HG03432 (cell line): ENCODE results near the gene ZNRF3.
"Not testable (repeated sequence)": the region's sequence is repeated elsewhere in the genome, so short reads cannot be mapped to it uniquely, and the experiment has no call there.

ENCODE experiments used
- ATAC-seq: cut with Tn5 transposase; IDR thresholded peaks from one replicate; pipeline ENCODE4 v1.9.1; 2021; ENCODE audit warnings: mild to moderate bottlenecking, moderate library complexity; ENCODE audit not compliant: unreplicated experiment

The ZNRF3 gene

DNA sequence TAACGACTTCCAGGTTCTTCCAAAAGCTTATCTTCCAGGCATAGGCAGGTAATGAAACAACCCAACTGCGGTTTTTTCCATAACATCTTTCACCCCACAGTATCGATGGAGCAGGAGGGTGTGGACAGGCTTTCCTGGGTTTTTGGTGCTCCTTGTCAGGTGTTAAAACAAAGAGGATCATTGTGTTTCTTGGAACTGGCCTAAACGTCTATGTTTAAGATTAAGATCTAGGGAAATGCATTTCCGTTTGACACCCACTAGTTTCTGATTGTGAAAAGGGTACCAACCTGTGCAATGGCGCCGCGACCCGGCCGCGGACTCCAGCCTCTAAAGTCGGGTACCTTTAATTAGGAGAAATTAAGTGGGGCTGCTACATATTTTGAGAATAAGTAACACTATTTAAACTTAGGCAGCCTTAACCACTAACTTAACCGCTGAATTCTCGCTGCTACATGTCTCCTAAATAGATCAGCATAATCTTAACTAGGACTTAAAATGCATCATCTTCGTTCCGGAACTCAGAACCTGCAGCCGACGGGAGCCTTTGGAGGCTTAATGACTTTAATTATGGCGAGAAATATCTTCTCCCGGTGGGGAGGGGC is 146.7 kb downstream of the ZNRF3 start:
- no peak for ATAC-seq

DNA sequence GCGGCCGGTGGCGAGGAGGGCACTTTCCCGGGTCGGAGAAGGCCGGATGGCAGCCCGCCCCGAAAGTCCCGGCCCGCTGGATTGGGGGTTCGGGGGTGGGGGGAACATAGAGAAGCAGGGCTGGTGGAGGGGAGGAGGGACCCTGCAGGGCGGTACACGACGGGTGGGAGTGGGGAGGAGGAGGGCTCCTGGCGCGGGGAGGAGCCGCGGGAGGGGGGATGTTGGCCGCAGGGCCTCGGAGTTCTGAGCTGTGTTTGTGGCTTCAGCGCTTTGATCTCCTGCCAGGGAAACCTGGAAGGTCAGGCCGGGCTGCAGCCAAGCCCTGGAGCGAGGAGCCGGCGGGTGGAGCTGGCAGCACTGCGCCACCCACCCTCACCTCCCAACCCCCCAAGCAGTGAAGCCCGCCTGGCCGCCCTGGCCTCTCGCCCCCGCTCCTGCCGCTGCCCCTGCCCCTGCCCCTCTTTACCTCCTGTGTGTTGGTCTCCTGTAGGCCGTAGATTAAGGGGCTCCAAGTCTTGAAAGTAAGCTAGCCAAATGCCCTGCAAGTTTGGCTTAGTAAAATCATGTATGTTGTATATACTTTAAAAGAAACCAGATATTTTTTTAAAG is 147.3 kb downstream of the ZNRF3 start:
- no peak for ATAC-seq

DNA sequence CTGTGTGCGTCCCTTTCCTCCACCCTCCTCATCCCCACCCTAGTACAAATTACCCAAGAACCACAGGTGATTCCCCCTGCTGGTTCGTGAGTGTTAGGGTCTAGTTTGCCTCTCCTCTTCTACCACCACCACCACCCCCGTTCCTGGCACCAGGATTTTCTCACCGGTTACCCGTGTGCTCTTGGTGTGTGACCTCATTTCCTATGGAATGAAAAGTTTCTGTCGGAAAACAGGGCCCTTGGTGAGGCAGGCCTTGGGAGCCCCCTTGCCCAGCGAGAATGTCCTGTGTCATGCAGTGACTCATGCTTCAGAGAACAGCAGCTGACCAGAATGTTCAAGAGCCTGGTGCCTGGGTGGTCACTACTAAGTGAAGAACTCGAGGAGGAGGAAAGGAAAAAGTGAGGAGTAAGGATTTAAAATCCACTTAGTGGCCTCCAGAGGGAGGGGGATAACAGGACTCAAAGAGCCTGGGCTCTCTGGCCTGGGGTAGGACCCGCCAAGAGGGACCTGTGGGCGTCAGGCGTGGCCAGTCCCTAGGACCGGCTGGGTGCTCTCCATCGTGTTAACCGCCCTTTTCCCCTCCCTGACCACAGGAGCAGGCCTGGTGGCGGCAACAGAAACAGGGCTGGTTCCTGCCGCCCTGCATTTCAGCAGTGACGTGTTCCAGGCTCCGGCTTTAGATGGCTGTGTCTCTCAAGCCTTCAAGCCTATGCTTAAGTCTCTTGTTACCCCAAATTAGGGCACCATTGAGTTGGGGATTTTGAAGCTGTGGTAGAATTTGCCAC is 148.0 kb downstream of the ZNRF3 start:
- ATAC-seq: no peak

DNA sequence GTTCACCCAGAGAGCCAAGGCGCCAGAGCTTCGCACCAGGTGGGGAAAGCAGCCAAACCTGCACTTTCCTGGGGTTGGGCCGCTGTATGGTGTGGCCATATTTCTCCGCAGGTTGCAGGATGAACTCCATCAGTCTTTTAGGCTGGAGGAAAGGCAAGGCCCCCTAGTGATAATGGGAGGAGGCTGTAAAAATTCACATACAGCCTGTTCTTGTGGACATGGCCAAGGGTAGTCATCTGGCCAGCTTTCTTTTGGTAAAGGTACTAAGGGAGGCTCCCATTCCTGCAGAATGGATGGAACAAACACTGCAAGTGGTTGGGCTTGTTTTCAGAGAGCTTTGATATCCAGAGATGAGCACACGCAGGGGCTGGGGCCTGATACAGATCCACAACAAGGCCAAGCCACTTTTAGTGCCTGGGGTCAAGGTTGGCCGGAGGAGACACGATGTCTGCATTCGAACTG is 148.7 kb downstream of the ZNRF3 start:
- ATAC-seq: no peak

DNA sequence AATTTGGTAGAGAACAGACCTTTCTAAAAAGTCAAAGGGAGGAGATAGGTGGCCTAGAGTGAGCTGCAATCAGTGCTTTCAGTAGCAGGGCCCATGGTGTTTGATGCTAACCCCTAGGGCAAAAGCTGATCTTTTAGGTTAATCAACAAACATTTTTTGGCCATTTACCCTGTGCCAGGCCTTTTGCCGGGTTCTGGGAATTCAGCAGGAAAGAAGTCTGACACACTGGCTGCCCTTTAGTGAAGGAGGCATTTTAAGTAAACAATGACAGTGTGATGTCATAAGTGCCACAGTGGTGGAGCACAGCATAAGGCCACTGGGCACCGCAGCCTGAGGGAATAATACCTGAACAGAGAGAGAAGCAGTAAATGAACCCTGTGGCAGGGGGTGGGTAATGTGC is 149.2 kb downstream of the ZNRF3 start:
- no peak for ATAC-seq

DNA sequence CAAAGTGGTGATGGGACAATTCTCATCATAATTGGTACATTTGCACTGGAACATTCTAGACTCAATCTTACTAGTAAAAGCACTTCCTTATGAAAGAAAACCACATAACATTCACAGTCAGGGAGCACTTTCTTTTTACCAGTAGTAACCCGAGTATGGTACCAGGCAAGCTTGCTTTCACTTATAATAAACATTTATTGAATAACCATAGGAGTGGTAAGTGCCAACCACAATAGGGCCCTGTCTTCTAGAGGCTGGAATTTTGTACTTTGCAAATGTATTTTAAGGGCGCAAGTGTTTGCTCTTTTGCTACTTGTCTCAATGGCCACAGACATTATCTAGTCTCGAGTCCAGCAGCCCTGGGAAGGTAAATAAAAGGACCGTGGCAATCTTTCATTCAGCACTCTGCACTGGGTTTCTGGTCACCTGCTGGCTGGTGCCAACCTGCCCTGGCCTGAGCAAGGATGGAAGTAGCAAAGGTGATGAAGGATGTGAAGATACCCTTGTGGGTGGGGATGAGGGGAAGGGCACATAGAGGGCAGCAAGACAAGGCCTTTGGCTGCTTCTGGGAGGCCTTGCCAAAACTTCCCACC is 154.1 kb downstream of the ZNRF3 start:
- no peak for ATAC-seq

DNA sequence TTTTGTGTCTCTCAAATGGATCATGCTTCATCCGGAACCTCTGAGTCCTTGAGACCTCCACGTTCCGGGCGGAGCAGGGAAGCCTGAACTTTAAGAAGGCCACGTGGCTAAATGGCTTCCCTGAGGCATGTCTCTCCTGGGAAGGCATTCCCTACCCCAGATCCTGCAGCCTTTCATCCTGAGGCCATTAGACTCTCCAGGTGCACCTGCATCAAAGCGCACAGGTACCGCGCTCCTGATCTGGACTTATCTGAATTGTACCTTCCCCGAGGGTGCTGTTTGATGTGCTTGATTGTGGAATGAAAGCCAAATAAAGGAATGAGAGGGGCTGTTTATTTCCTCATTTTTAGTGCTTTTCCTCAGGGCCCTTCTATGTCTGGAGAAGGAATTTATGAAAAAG is 155.8 kb downstream of the ZNRF3 start:
- ATAC-seq: no peak

DNA sequence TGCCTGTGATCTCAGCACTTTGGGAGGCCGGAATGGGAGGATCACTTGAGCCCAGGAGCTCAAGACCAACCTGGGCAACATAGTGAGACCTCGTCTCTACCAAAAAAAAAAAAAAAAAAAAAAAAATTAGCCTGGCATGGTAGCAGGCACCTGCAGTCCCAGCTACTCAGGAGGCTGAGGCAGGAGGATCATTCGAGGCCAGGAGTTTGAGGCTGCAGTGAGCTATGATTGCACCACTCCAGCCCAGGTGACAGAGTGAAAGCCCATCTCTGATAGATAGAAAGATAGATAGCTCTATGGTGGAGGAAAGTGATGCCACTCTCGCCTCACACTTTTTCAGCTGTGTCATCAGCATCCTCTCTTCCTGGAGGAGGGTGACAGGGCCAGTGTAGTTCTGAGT is 156.3 kb downstream of the ZNRF3 start:
- ATAC-seq: not testable (repeated sequence)

DNA sequence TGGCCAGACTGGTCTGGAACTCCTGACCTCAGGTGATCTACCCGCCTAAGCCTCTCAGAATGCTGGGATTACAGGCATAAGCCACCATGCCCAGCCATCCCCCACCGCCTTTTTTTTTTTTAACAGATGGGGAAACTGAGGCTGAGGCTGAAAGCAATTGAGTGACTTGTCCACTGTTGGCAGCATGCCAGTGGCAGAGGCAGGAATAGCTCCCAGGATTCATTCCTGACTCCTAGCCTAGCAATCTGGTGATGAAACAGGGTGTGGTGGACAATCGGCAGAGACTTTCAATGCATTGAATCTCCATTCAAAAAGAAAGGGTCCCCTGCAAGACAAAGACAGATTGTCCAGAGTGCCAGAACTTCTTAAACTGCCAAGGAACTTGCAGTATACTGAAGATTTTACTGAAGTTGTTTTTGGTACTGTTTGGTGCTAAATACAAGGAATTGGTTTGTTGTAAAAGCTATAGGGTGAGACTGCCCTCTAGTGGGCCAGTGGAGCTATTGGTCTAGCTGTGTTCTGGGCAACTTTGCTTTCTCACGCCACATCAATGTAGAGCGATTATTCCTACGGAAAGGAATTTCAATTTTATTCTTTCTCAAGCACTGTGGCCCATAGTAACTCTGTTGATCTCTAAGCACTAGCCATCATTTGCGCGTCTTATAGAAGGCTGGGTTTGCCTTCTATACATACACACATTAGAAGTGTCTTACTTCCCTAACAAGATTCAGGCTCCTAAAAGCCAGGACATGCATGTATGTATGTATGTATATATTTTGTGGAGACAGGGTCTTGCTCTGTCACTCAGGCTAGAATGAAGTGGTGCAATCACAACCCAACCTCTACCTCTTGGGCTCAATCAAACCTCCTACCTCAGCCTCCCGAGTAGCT is 157.3 kb downstream of the ZNRF3 start:
- no peak for ATAC-seq

DNA sequence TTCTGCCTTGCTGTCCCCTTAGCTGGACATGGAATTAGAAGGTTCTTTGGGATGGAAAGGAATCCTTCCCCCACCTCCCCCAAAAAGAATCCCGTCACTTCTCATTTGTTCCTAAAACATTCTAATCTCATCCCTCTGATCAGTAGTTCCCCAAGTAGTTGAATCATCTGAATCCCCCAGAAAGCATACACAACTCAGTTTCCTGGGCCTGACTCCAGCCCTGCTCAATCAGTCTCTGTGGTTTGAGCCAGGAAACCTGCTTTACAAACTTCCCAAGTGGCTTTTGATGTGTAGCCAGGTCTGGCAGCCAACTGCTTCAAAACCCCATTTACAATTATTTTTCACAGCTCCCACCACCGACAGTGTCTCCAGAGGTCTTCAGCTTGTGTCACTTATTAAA is 158.0 kb downstream of the ZNRF3 start:
- ATAC-seq: no peak

DNA sequence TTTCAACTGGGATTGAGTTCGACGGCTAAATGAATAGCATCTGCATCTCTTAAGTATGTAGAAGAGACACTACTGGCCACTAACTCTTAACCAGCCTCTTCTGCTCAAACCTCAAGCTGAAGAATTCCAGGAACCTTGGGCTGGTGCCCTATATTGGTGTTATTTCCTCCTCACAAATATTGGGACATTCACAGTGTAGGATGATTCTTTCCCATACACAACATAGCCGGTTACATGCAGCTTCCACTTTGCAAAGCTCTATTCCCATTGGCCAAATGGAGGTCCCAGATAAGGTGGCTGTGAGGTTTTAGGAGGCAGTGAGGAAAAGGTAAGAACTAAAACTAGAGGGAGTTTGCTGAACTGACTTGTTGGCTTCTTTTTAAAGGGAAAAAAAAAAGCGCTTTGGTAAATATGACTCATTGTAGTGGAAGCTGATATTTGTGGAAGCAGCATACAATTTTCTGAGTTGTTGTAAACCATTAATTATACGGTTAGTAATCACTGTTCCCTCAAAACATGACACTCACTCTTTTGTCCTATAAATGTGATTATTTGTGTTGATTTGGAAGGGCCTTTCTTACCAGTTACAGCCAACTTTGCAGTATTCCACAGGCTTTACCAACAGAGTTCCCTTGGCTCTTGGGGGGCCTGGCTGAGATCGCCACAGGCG is 160.7 kb downstream of the ZNRF3 start:
- ATAC-seq: no peak

DNA sequence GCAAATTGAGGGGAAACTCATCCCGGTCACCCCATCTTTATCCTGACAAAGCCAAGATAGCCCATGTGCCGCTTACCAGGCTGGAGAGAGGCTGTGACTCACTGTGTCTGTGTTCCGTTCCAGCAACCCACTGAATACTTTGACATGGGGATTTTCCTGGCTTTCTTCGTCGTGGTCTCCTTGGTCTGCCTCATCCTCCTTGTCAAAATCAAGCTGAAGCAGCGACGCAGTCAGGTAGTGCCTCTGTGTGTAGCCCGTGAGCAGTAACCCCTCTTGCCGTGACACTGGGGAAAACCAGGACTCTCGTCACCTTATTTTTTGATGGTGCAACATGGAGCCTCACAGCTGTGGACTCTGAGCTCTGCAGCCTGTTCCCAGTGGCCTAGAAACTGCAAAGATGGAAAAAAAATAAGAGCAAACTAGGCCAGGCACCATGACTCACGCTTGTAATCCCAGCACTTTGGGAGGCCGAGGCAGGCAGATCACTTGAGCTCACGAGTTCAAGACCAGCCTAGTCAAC is 161.3 kb downstream of the ZNRF3 start:
- ATAC-seq: no peak

DNA sequence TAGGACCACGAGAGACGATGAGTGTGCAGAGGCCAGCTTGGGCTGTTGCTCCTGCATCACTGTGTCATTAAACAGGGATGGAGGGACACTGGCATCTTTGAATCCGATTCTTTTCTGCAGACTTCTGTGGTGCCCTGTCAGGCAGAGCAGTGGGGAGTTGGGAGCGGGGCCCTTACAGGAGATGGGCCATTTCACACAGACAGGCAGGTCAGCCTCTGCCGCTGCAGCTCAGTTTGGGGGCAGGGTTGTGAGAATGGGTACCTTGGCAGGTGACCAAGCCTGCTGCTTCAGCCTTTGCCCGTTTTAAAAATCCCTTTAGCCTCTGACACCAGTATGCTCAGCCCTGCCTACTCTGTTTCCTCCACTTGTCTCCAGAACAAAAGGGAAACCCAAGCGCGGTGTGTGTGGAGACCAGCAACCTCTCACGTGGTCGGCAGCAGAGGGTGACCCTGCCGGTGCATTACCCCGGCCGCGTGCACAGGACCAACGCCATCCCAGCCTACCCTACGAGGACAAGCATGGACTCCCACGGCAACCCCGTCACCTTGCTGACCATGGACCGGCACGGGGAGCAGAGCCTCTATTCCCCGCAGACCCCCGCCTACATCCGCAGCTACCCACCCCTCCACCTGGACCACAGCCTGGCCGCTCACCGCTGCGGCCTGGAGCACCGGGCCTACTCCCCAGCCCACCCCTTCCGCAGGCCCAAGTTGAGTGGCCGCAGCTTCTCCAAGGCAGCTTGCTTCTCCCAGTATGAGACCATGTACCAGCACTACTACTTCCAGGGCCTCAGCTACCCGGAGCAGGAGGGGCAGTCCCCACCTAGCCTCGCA is 165.7 kb downstream of the ZNRF3 start:
- ATAC-seq: no peak

DNA sequence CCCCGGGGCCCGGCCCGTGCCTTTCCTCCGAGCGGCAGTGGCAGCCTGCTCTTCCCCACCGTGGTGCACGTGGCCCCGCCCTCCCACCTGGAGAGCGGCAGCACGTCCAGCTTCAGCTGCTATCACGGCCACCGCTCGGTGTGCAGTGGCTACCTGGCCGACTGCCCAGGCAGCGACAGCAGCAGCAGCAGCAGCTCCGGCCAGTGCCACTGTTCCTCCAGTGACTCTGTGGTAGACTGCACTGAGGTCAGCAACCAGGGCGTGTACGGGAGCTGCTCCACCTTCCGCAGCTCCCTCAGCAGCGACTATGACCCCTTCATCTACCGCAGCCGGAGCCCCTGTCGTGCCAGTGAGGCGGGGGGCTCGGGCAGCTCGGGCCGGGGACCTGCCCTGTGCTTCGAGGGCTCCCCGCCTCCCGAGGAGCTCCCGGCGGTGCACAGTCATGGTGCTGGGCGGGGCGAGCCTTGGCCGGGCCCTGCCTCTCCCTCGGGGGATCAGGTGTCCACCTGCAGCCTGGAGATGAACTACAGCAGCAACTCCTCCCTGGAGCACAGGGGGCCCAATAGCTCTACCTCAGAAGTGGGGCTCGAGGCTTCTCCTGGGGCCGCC is 166.4 kb downstream of the ZNRF3 start:
- no peak for ATAC-seq

DNA sequence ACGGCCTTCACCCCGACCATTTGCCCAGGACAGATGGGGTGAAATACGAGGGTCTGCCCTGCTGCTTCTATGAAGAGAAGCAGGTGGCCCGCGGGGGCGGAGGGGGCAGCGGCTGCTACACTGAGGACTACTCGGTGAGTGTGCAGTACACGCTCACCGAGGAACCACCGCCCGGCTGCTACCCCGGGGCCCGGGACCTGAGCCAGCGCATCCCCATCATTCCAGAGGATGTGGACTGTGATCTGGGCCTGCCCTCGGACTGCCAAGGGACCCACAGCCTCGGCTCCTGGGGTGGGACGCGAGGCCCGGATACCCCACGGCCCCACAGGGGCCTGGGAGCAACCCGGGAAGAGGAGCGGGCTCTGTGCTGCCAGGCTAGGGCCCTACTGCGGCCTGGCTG is 167.1 kb downstream of the ZNRF3 start:
- no peak for ATAC-seq

DNA sequence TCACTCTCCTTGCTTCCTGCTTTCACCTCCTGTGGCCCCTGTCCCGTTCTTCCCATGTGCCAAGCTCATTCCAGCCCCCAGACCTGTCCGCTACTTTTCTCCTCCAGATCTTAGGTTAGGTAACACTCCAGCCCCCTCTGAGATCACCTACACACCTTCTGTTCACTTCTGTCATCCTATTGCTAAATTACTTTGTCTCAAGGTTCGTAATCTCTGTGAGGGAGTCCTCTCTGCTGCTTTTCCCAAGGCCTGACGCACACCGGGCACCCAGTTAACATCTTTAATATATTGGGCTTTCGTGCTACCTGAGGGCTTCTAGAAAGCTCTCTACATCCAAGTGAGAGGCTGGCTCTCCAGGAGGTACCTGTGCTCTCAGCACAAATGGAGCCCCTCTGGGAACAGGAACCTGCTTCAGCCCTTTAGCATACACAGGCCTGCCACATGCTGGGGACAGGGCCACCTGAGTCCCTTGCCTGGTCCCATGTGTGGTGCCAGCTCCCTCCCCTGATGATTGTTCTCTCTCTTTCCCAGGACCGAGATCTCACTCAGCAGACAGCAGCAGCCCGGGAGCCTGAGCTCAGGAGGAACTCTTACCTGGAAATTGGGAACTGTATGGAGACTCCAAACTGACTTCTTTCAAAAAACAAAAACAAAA is 169.8 kb downstream of the ZNRF3 start:
- no peak for ATAC-seq

DNA sequence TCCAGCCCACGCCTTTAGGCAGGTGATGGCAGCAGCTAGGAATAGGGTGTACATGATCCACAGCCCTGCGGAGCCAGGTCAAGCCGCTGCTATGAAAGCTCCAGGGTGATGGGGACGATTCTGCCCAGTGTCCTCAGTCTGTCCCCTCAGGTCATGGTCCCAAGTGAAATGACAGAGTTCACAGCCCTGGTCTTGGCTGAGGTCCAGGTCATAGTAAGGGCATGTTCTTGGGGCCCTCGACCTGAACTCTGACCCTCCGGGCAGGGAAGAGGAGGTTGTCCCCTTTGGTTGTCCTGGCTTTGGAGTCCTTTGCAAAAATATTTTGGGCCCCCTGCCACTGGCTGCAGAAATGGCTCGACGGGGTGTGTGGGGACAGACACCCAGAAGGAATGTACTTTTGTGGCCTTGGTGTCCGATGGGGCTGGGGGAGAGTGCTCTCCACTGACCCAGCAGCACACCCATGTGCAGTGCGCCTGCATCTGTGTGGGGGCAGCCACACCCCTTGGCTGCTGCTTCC is 170.9 kb downstream of the ZNRF3 start:
- ATAC-seq: no peak

DNA sequence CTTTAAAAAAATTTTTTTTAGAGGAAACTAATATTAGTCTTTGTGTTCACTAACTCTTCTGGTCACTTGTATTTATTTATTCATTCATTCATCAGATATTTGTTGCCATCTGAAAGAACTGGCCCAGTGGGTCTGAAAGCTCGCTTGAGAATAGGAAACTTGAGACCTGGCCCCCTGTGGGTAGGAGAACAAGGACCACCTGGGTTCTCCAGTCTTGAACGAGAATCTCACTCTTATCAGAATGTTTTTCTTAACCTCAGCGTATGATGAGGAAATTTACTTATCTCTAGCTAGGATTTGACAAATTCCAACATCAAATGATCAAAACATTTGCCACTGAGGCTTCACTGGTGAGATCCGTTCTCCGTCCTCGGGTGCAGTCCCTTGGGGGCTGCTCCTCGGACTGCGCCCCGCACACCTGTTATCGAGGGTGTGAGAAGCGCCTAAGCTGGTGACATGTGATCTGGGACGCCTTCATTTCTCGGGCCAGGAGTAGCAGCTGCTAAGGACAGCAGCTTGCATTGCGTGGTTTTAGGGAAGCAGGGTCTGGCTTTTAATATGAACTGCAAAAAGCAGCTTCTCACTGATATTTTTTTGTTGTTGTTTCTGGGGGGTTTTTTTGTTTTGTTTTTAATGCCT is 171.9 kb downstream of the ZNRF3 start:
- ATAC-seq: no peak
